ENCODE measurements around the gene EPB41L3. TPM values are rescaled to one million over a fixed set of nuclear protein-coding genes. Genes with fewer than 3 reads are reported as not detected.
"Not testable (repeated sequence)": the region's sequence is repeated elsewhere in the genome, so short reads cannot be mapped to it uniquely, and the experiment has no call there.

The EPB41L3 gene
- total RNA-seq, 2 experiments from 2014 or later = 0.73 to 0.86 TPM

GRCh38 chr18:5503740-5504139 lies 40.1 kb downstream of the EPB41L3 start:
- POLR2A ChIA-PET = no interaction called here
- DNase-seq = no peak
- Mint-ChIP-seq H3K36me3 (ENCODE audit: low read depth) (no peaks in the 10 kb centered on the region), H3K4me1 (no peaks in the 10 kb centered on the region), H3K27me3 (no peaks in the 10 kb centered on the region), H3K9me3 (no peaks in the 10 kb centered on the region), H3K27ac (no peak overlapping the region), H3K4me3 (no peak overlapping the region)
- CTCF ChIA-PET = no interaction called here

GRCh38 chr18:5500158-5500939 lies 43.4 kb downstream of the EPB41L3 start:
- no peaks in the 10 kb centered on the region for H3K4me1 Mint-ChIP-seq
- H3K36me3 Mint-ChIP-seq (ENCODE audit: low read depth) = no peaks in the 10 kb centered on the region
- H3K9me3 Mint-ChIP-seq = no peaks in the 10 kb centered on the region
- ChIA-PET POLR2A (no interaction called here), CTCF (no interaction called here)
- H3K27ac Mint-ChIP-seq = no peak overlapping the region
- H3K27me3 Mint-ChIP-seq = no peaks in the 10 kb centered on the region
- no peak overlapping the region for H3K4me3 Mint-ChIP-seq
- no peak for DNase-seq

DNA sequence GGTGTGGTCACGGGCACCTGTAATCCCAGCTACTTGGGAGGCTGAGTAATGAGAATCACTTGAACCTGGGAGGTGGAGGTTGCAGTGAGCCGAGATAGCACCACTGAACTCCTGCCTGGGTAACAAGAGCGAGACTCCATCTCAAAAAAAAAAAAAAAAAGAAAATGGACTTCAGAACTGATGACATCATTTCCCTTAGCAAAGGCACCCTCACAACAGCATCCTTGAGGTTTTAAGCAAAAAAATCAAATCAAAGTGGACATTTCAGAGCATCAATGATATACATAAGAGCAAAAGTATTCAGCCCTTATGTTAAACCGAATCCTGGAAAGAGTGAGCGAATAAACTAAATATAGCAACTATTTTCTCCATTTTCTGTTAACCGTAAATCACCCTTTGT lies 45.3 kb downstream of the EPB41L3 start:
- no peaks in the 10 kb centered on the region for H3K9me3 Mint-ChIP-seq
- no peak overlapping the region for H3K27ac Mint-ChIP-seq
- DNase-seq = no peak
- ChIA-PET POLR2A (no interaction called here), CTCF (no interaction called here)
- H3K4me3 Mint-ChIP-seq = no peak overlapping the region
- H3K27me3 Mint-ChIP-seq = no peaks in the 10 kb centered on the region
- no peaks in the 10 kb centered on the region for H3K4me1 Mint-ChIP-seq
- no peaks in the 10 kb centered on the region for H3K36me3 Mint-ChIP-seq (ENCODE audit: low read depth)

DNA sequence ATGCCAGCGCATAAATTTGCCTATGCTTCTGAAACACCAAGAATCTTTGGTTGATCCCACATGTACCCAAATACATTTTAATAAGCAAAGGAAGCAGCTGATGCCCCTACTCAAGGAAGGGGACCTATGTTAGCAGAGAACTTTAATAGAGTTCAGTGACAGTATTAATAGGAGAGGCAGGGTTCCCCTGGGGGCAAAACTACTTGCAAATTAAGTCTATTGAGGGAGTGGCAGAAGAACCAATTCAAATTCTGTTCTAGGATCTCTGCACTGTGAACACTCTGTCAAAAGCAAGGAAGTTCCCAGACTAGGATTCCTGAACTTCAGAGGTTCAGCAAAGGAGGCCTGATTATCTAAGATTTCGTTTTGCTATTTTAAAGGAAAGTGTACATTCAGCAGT lies 47.5 kb downstream of the EPB41L3 start:
- no peak overlapping the region for H3K4me3 Mint-ChIP-seq
- H3K9me3 Mint-ChIP-seq = no peaks in the 10 kb centered on the region
- POLR2A ChIA-PET = no interaction called here

DNA sequence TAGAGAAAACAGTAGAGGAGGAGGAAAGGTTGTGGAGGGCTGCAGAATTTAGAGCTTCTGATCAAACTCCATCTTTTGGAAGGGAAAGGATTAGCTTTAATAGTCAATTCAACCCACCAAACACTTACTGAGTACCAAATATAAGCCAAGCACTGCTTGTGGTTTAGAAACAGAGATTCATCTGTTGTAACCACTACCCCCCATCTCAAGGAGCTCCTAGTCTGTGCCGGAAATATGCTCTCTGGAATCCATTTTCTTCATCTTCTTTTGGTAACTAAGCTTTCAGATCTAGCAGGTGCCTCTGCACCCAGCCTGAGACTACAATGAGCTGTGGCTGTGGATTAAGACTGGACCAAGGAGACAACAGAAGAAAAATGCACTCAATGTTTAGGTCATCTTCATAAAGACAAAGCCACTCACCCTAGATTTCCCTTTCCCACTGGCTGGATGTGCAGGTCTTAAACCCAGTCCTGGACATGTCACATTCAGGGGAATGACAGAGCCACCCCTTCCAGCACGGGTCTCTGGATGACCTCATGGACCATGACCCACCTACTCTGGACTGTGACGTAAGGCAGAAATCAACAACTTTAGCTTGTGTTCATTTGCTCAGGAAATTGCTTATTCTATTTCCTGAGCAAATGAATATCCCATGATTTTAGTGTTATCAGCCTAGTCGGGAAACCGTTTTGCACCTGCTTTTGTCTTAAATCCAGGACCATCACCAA lies 52.9 kb downstream of the EPB41L3 start:
- CTCF ChIA-PET = no interaction called here
- Mint-ChIP-seq H3K4me3 (no peak overlapping the region), H3K27me3 (no peaks in the 10 kb centered on the region), H3K9me3 (peaks cover 2% of the 10 kb centered on the region), H3K4me1 (no peaks in the 10 kb centered on the region), H3K36me3 (ENCODE audit: low read depth) (no peaks in the 10 kb centered on the region), H3K27ac (no peak overlapping the region)
- POLR2A ChIA-PET = no interaction called here
- DNase-seq = no peak

More for the DNA sequence above, 47.5 kb downstream of the EPB41L3 start:
- CTCF ChIA-PET = no interaction called here
- H3K27me3 Mint-ChIP-seq = no peaks in the 10 kb centered on the region
- no peak overlapping the region for H3K27ac Mint-ChIP-seq
- H3K4me1 Mint-ChIP-seq = no peaks in the 10 kb centered on the region
- H3K36me3 Mint-ChIP-seq (ENCODE audit: low read depth) = no peaks in the 10 kb centered on the region
- DNase-seq = no peak

DNA sequence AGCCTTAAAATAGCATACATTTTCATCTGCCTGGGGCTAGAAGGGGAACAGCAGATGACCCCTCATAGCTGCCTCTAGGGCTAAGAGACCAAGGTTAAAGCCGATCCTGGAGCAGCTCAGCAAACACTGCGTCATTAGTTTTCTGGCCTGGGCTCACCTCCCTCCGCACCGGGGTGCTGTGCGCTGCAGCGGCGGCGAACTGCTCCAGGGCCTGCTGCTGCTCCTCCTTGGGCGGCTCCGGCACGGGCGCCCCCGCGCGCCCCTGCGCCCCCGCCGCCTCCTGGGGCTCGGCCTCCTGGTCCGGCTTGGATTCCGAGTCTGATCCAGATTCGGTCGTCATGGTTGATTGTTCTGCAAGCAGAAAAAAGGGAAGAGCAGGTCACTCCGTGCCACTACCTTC lies 55.0 kb downstream of the EPB41L3 start:
- Mint-ChIP-seq H3K9me3 (peaks cover 2% of the 10 kb centered on the region), H3K4me1 (no peaks in the 10 kb centered on the region), H3K27ac (no peak overlapping the region), H3K27me3 (no peaks in the 10 kb centered on the region), H3K4me3 (no peak overlapping the region), H3K36me3 (ENCODE audit: low read depth) (no peaks in the 10 kb centered on the region)
- DNase-seq = no peak
- ChIA-PET CTCF (no interaction called here), POLR2A (no interaction called here)

DNA sequence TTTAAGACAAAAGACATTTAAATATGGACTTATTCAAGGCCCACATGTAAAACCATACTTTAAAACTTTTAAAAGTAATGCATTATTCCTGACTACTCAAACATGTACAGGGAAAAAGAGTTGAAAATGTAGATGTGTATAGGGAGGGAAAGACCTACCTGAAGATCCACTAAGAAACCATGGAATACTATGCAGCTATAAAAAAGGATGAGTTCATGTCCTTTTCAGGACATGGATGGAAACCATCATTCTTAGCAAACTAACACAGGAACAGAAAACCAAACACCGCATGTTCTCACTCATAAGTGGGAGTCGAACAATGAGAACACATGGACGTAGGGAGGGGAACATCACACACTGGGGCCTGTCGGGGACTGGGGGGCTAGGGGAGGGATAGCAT lies 55.8 kb downstream of the EPB41L3 start:
- H3K4me1 Mint-ChIP-seq; H3K36me3 Mint-ChIP-seq (ENCODE audit: low read depth); H3K9me3 Mint-ChIP-seq; H3K27ac Mint-ChIP-seq; H3K4me3 Mint-ChIP-seq; POLR2A ChIA-PET; CTCF ChIA-PET; H3K27me3 Mint-ChIP-seq; DNase-seq: not testable (repeated sequence)

- H3K4me3 Mint-ChIP-seq = no peak overlapping the region
- CTCF ChIA-PET = no interaction called here
- H3K9me3 Mint-ChIP-seq = peaks cover 2% of the 10 kb centered on the region
- H3K36me3 Mint-ChIP-seq (ENCODE audit: low read depth) = no peaks in the 10 kb centered on the region
- no peaks in the 10 kb centered on the region for H3K4me1 Mint-ChIP-seq
- POLR2A ChIA-PET = no interaction called here
- H3K27me3 Mint-ChIP-seq = no peaks in the 10 kb centered on the region
- no peak overlapping the region for H3K27ac Mint-ChIP-seq
- no peak for DNase-seq
These were observed 59.3 kb downstream of the EPB41L3 start for GRCh38 chr18:5484526-5484925.

DNA sequence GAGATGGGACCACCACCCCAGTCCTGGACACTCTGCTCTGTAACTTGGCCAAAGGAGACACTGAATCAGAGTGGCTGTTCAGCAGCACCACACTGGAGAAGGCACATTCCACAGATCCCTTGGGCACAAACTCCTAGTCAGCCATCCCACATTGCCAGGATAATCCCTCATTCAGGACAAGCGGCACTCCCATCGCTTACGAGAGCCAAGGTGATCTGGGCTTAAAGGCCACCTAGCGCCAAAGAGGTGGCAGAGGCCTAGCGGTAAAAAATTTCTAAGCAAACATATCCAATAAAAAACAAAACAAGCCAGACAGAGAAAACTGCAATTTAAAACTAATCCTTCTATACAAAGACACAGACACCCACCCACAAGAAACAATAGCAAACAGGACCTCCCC lies 62.2 kb downstream of the EPB41L3 start:
- ChIA-PET CTCF (no interaction called here), POLR2A (no interaction called here)
- Mint-ChIP-seq H3K27ac (no peak overlapping the region), H3K4me1 (no peaks in the 10 kb centered on the region), H3K4me3 (no peak overlapping the region), H3K9me3 (no peaks in the 10 kb centered on the region), H3K36me3 (ENCODE audit: low read depth) (no peaks in the 10 kb centered on the region), H3K27me3 (no peaks in the 10 kb centered on the region)
- no peak for DNase-seq

- no peaks in the 10 kb centered on the region for H3K36me3 Mint-ChIP-seq (ENCODE audit: low read depth)
- POLR2A ChIA-PET = no interaction called here
- DNase-seq = no peak
- H3K27me3 Mint-ChIP-seq = peaks cover 3% of the 10 kb centered on the region
- H3K4me1 Mint-ChIP-seq = no peaks in the 10 kb centered on the region
- H3K27ac Mint-ChIP-seq = no peak overlapping the region
- H3K4me3 Mint-ChIP-seq = no peak overlapping the region
- CTCF ChIA-PET = no interaction called here
- no peaks in the 10 kb centered on the region for H3K9me3 Mint-ChIP-seq
These were observed 65.5 kb downstream of the EPB41L3 start for GRCh38 chr18:5478261-5478660.

DNA sequence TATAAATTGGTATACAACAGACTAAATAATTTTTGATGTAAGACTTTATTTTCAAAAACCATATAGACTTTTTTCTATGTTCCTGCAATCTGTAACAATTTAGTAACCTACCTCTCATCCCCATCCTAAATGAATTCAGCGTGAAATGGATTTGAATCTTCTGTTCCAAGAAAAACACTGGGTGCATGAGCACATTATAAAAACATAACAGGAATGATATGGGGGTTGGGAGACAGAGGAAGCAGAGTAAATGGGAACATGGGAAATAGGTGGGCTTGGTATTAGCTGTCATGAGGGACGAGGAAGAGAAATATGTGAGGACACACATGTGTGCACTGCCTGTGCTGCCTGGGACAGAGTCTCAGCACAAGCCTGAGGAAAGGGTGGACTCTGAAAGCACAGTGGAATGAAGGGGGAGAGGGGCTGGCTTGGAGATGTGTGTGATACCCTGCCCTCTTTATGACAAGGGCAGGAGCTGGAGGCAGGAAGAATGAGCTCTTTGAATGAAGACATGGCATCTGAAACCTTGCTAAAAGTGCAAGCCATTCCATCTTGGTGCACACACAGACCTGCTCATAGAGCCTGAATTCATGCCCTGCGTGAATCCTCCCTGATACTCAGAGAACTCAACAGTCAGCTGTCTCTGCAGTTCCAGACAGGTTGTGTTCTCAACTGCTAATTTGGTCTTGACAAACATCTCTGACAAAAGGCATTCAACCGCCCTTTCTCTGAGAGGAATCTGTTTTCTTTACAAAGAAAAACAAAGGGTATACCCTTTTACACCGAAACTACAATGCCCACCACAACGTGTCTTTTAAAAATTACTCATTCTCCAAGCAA lies 66.6 kb downstream of the EPB41L3 start:
- Mint-ChIP-seq H3K27me3 (peaks cover 3% of the 10 kb centered on the region), H3K4me3 (no peak overlapping the region), H3K36me3 (ENCODE audit: low read depth) (no peaks in the 10 kb centered on the region), H3K27ac (no peak overlapping the region), H3K4me1 (no peaks in the 10 kb centered on the region), H3K9me3 (no peaks in the 10 kb centered on the region)
- ChIA-PET CTCF (no interaction called here), POLR2A (no interaction called here)
- DNase-seq = no peak

GRCh38 chr18:5475267-5475666 lies 68.5 kb downstream of the EPB41L3 start:
- no peak for DNase-seq
- ChIA-PET POLR2A (no interaction called here), CTCF (no interaction called here)
- Mint-ChIP-seq H3K4me3 (no peak overlapping the region), H3K4me1 (no peaks in the 10 kb centered on the region), H3K36me3 (ENCODE audit: low read depth) (no peaks in the 10 kb centered on the region), H3K9me3 (no peaks in the 10 kb centered on the region), H3K27me3 (peaks cover 3% of the 10 kb centered on the region), H3K27ac (no peak overlapping the region)

DNA sequence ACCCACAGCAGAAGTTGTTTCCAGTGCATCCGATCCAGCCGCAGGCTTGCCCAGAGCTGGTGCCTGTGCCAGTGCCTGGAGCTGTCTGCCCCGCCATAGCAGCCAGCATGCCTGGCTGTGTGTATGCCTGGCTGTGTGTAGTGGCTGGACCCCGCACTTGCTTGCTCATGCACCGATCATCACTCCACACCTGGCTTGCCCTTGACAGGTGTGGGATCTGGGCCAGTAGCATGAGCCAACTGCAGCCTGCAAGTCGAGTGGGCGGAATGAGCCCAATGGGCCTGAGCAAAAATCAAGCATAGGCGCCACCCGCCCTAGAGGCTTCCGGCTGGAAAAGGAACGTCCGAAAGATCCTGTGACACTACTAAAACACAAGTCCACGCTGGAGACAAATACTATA lies 74.5 kb downstream of the EPB41L3 start:
- no peak overlapping the region for H3K27ac Mint-ChIP-seq
- no peak for DNase-seq
- CTCF ChIA-PET = no interaction called here
- no peaks in the 10 kb centered on the region for H3K4me1 Mint-ChIP-seq
- POLR2A ChIA-PET = no interaction called here
- no peaks in the 10 kb centered on the region for H3K27me3 Mint-ChIP-seq
- H3K36me3 Mint-ChIP-seq (ENCODE audit: low read depth) = no peaks in the 10 kb centered on the region
- H3K9me3 Mint-ChIP-seq = no peaks in the 10 kb centered on the region
- H3K4me3 Mint-ChIP-seq = no peak overlapping the region
